ENCODE results near the gene PKMYT1. TPM values are rescaled to one million over a fixed set of nuclear protein-coding genes. Genes with fewer than 3 reads are reported as not detected.
"Not testable (repeated sequence)": the region's sequence is repeated elsewhere in the genome, so short reads cannot be mapped to it uniquely, and the experiment has no call there.

The PKMYT1 gene
- total RNA-seq, 1 donor from 2014 or later = 4.3 TPM

GRCh38 chr16:2928796-2929195, 51.5 kb downstream of the PKMYT1 start:
- Mint-ChIP-seq H3K27ac (no peak overlapping the region), H3K4me3 (no peak overlapping the region), H3K36me3 (ENCODE audit: low read depth) (peaks cover 7% of the 10 kb centered on the region), H3K9me3 (no peaks in the 10 kb centered on the region), H3K27me3 (no peaks in the 10 kb centered on the region), H3K4me1 (peaks cover 10% of the 10 kb centered on the region)
- no peak for TF ChIP-seq CTCF (IDR thresholded peaks at IDR 0.05)
- ATAC-seq (ENCODE audit: low read depth) (no peak), DNase-seq (no peak)
- ChIA-PET POLR2A (no interaction called here), CTCF (no interaction called here)
- intact Hi-C loops (cut with micrococcal nuclease) = loop anchor here (5.0 kb wide), 1 partner anchor 34 kb away; the partner anchor contains the start of gene KREMEN2

- CTCF ChIA-PET; H3K27ac Mint-ChIP-seq; H3K27me3 Mint-ChIP-seq; DNase-seq; H3K36me3 Mint-ChIP-seq (ENCODE audit: low read depth); H3K9me3 Mint-ChIP-seq; H3K4me1 Mint-ChIP-seq; ATAC-seq (ENCODE audit: low read depth); POLR2A ChIA-PET; H3K4me3 Mint-ChIP-seq: not testable (repeated sequence)
- intact Hi-C loops (cut with micrococcal nuclease) = loop anchor here (5.0 kb wide), 1 partner anchor 34 kb away; the partner anchor contains the start of gene KREMEN2
Observed at GRCh38 chr16:2928151-2928550, 52.1 kb downstream of the PKMYT1 start.

GRCh38 chr16:2927010-2927646, 53.1 kb downstream of the PKMYT1 start:
- Mint-ChIP-seq H3K4me3 (no peak overlapping the region), H3K27ac (no peak overlapping the region), H3K4me1 (peaks cover 10% of the 10 kb centered on the region), H3K36me3 (ENCODE audit: low read depth) (peaks cover 10% of the 10 kb centered on the region), H3K27me3 (no peaks in the 10 kb centered on the region), H3K9me3 (no peaks in the 10 kb centered on the region)
- POLR2A ChIA-PET = interaction anchor here (0.6 to 1.2 kb wide), 4 partner anchors 16 to 54 kb away, joined by 3 to 4 read pairs (median 3); partner anchors contain the start of gene FLYWCH2
- intact Hi-C loops (cut with micrococcal nuclease) = loop anchor here (1.0 to 5.0 kb wide), 4 partner anchors 22 to 56 kb away; partner anchors contain the start of gene KREMEN2
- CTCF ChIA-PET = interaction anchor here (0.6 to 1.5 kb wide), 16 partner anchors 10 to 89 kb away, joined by 3 to 10 read pairs (median 4); partner anchors contain the start of genes FLYWCH1 and KREMEN2
- DNase-seq (peak; percentile 67), ATAC-seq (ENCODE audit: low read depth) (peak; percentile 100)
- peak; percentile 56 for TF ChIP-seq CTCF (IDR thresholded peaks at IDR 0.05)

- H3K36me3 Mint-ChIP-seq (ENCODE audit: low read depth) = peaks cover 11% of the 10 kb centered on the region
- intact Hi-C loops (cut with micrococcal nuclease) = loop anchor here (2.0 to 5.0 kb wide), 3 partner anchors 22 to 52 kb away; partner anchors contain the start of gene KREMEN2
- H3K4me3 Mint-ChIP-seq = no peak overlapping the region
Observed at GRCh38 chr16:2926650-2926999, 53.6 kb downstream of the PKMYT1 start.

GRCh38 chr16:2925951-2926649, 54.1 kb downstream of the PKMYT1 start:
- no peaks in the 10 kb centered on the region for H3K27me3 Mint-ChIP-seq
- ATAC-seq (ENCODE audit: low read depth) (no peak), DNase-seq (no peak)
- peaks cover 11% of the 10 kb centered on the region for H3K36me3 Mint-ChIP-seq (ENCODE audit: low read depth)
- no peak for TF ChIP-seq CTCF (IDR thresholded peaks at IDR 0.05)
- no peak overlapping the region for H3K27ac Mint-ChIP-seq
- POLR2A ChIA-PET = interaction anchor here (1.2 kb wide), 2 partner anchors 15 to 20 kb away, joined by 3 to 4 read pairs; no protein-coding TSS in a partner anchor
- H3K4me3 Mint-ChIP-seq = no peak overlapping the region
- H3K4me1 Mint-ChIP-seq = peaks cover 10% of the 10 kb centered on the region
- H3K9me3 Mint-ChIP-seq = no peaks in the 10 kb centered on the region
- CTCF ChIA-PET = interaction anchor here (0.8 to 1.5 kb wide), 8 partner anchors 9 to 58 kb away, joined by 3 to 10 read pairs (median 4); no protein-coding TSS in a partner anchor
- intact Hi-C loops (cut with micrococcal nuclease) = loop anchor here (2.0 to 5.0 kb wide), 3 partner anchors 21 to 51 kb away; partner anchors contain the start of gene KREMEN2

More at GRCh38 chr16:2926650-2926999, 53.6 kb downstream of the PKMYT1 start:
- ChIA-PET POLR2A (interaction anchor here (1.0 to 1.2 kb wide), 3 partner anchors 15 to 55 kb away, joined by 3 to 4 read pairs (median 3); no protein-coding TSS in a partner anchor), CTCF (interaction anchor here (0.8 to 1.5 kb wide), 10 partner anchors 10 to 58 kb away, joined by 3 to 10 read pairs (median 4); partner anchors contain the start of gene KREMEN2)
- Mint-ChIP-seq H3K9me3 (no peaks in the 10 kb centered on the region), H3K27me3 (no peaks in the 10 kb centered on the region), H3K4me1 (peaks cover 10% of the 10 kb centered on the region), H3K27ac (no peak overlapping the region)
- TF ChIP-seq CTCF (IDR thresholded peaks at IDR 0.05) = no peak
- ATAC-seq (ENCODE audit: low read depth) (no peak), DNase-seq (no peak)

Data from activated B cell treated with CpG ODN at 0.5 μM for 24 hours (primary cell).